Type B pancreatic cell (in vitro differentiated cells): ENCODE results near the gene DCN. TPM values are rescaled to one million over a fixed set of nuclear protein-coding genes. Genes with fewer than 3 reads are reported as not detected.

Experiments
- DNase-seq: peaks from one replicate; pipeline ENCODE4 v3.0.0; 2021; ENCODE audit warnings: mixed read lengths; ENCODE audit not compliant: unreplicated experiment; ENCODE audit errors: extremely low spot score
- H3K27ac Mint-ChIP-seq: 2 replicates; pipeline ENCODE4 v1.8.0; 2021; ENCODE audit warnings: mild to moderate bottlenecking, mixed read lengths
- H3K27me3 Mint-ChIP-seq: 2 replicates; pipeline ENCODE4 v1.8.0; 2021; ENCODE audit warnings: mixed read lengths
- H3K36me3 Mint-ChIP-seq: 2 replicates; pipeline ENCODE4 v1.8.0; 2021; ENCODE audit warnings: mixed read lengths
- H3K4me1 Mint-ChIP-seq: one replicate; pipeline ENCODE4 v1.8.0; 2021; ENCODE audit warnings: mixed read lengths; ENCODE audit not compliant: unreplicated experiment
- H3K4me3 Mint-ChIP-seq: 2 replicates; pipeline ENCODE4 v1.8.0; 2021; ENCODE audit warnings: mild to moderate bottlenecking, mixed read lengths
- H3K9me3 Mint-ChIP-seq: 2 replicates; pipeline ENCODE4 v1.8.0; 2021; ENCODE audit warnings: mixed read lengths
- CTCF ChIP-seq: fragments of 200-600 bp; sonication (generic); conservative IDR thresholded peaks from 2 replicates; pipeline ENCODE4 v1.5.0; 2021; ENCODE audit warnings: antibody characterized with exemption, mild to moderate bottlenecking
- total RNA-seq: library from RNA; stranded (reverse); gene quantifications from 2 replicates; pipeline ENCODE4 v1.2.1, GENCODE V29; 2021; ENCODE audit warnings: low replicate concordance

Gene DCN
- total RNA-seq, 1 donor from 2014 or later: 167 TPM

DNA sequence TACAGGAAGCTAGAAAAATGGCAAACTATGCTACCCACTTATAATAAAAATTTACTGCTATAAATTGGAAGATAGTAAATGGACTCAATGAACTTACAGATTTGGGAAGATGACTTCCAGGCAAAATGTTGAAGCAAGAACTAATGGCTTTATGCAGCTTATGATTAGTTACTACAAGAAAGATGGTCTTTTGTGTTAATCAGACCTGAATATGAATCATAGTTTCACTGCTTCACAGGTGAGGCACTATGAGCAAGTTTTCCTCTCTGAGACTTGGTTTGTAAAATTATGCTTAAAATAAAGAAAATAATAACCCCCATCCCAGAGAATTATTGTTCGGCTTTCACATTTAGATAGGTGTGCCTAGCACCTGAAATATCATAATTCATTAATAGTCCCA, 19.8 kb upstream of the DCN start:
- no peak for TF ChIP-seq CTCF
- Mint-ChIP-seq H3K9me3 (peaks cover 8% of the 10 kb centered on the region), H3K27ac (no peak overlapping the region), H3K4me3 (no peak overlapping the region), H3K4me1 (peaks cover 8% of the 10 kb centered on the region), H3K27me3 (no peaks in the 10 kb centered on the region), H3K36me3 (no peaks in the 10 kb centered on the region)
- DNase-seq: no peak

GRCh38 chr12:91196436-91196835, 13.8 kb upstream of the DCN start:
- peaks cover 24% of the 10 kb centered on the region for H3K9me3 Mint-ChIP-seq
- H3K4me1 Mint-ChIP-seq: no peaks in the 10 kb centered on the region
- H3K4me3 Mint-ChIP-seq: no peak overlapping the region
- no peak for TF ChIP-seq CTCF
- no peaks in the 10 kb centered on the region for H3K36me3 Mint-ChIP-seq
- DNase-seq: no peak
- no peaks in the 10 kb centered on the region for H3K27me3 Mint-ChIP-seq
- H3K27ac Mint-ChIP-seq: no peak overlapping the region

GRCh38 chr12:91194500-91194899, 11.9 kb upstream of the DCN start:
- no peak for DNase-seq
- Mint-ChIP-seq H3K27me3 (no peaks in the 10 kb centered on the region), H3K27ac (no peak overlapping the region), H3K4me1 (peaks cover 7% of the 10 kb centered on the region), H3K4me3 (no peak overlapping the region), H3K9me3 (peaks cover 24% of the 10 kb centered on the region), H3K36me3 (no peaks in the 10 kb centered on the region)
- TF ChIP-seq CTCF: no peak

GRCh38 chr12:91191513-91192111, 9.0 kb upstream of the DCN start:
- Mint-ChIP-seq H3K4me3 (no peak overlapping the region), H3K36me3 (no peaks in the 10 kb centered on the region), H3K27ac (no peak overlapping the region), H3K4me1 (peaks cover 15% of the 10 kb centered on the region), H3K9me3 (peaks cover 14% of the 10 kb centered on the region), H3K27me3 (no peaks in the 10 kb centered on the region)
- no peak for DNase-seq
- no peak for TF ChIP-seq CTCF

- Mint-ChIP-seq H3K36me3 (no peaks in the 10 kb centered on the region), H3K4me1 (peaks cover 15% of the 10 kb centered on the region), H3K27ac (no peak overlapping the region), H3K9me3 (peaks cover 5% of the 10 kb centered on the region), H3K27me3 (no peaks in the 10 kb centered on the region), H3K4me3 (no peak overlapping the region)
- no peak for DNase-seq
- TF ChIP-seq CTCF: no peak
Measured at GRCh38 chr12:91189516-91189915, 6.9 kb upstream of the DCN start.

DNA sequence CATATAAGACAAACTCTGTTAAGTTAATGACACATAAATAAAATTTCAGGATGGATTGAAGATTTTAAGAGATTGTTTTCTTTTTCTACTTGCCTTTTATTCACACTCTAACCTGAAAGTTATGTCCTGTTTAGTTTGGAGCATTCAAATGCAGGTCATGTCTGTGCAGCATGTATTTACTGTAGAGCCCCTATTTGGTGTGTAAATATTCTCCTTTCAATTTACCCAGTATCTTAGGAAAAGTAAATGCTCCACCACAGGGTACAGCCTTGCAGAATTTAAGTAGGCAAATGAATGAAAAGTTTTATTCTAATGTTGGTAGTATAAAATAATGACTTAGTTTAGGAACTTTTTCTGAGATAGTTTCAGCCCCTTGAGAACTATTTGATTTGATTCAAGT, 6.2 kb upstream of the DCN start:
- Mint-ChIP-seq H3K36me3 (no peaks in the 10 kb centered on the region), H3K9me3 (peaks cover 5% of the 10 kb centered on the region), H3K4me1 (peaks cover 15% of the 10 kb centered on the region), H3K27ac (no peak overlapping the region), H3K27me3 (no peaks in the 10 kb centered on the region), H3K4me3 (no peak overlapping the region)
- no peak for DNase-seq
- TF ChIP-seq CTCF: no peak
